HG03442 (cell line): ENCODE results near the gene RABGAP1L.
"Not testable (repeated sequence)": the region's sequence is repeated elsewhere in the genome, so short reads cannot be mapped to it uniquely, and the experiment has no call there.

ENCODE experiments used
- ATAC-seq: cut with Tn5 transposase; IDR thresholded peaks from one replicate; pipeline ENCODE4 v1.9.1; 2021; ENCODE audit warnings: mild to moderate bottlenecking, moderate library complexity; ENCODE audit not compliant: unreplicated experiment

The RABGAP1L gene

DNA sequence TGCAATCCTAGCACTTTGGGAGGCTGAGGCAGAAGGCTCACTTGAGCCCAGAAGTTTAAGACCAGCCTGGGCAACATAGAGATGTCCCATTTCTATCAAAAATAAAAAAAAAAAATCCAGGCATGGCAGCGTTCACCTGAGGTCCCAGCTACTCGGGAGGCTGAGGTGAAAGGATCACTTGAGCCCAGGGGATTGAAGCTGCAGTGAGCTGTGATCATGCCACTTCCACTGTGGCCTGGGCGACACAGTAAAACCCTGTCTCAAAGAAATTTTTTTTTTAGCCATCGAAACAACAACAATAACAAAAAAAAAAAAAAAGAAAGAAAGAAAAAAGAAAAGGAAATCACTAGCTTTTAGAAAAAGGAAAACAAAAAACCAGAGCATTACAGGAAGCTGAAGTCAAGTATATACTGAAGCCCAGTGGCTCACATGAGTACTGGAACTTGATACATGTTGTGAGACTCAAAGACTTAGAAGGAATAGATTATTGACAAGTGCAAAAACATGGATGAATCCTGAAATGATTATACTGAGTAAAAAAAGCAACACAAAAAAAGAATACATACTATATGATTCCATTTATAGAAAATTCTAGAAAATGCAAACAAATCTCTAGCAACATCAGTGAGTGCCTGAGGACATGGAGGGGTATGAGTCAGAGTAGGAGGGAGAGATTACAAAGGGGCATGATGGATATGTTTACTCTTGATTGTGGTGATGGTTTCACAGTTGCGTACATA is 6.1 kb upstream of the RABGAP1L start:
- ATAC-seq, result peak; percentile 50

DNA sequence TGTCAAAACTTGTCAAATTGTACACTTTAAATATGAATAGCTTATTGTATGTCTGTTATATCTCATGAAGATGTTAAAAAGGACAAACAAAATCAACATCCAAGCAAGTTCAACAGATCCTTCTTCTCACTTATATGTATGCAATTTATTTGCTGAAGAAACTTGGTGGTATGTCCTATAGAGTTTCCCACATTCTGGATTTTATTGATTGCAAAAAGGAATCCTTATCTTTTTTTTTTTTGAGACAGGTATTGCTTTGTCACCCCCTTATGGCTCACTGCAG is 5.6 kb upstream of the RABGAP1L start:
- ATAC-seq, result no peak

GRCh38 chr1:174156437-174156836 is 2.9 kb upstream of the RABGAP1L start:
- no peak for ATAC-seq

- peak; percentile 46 for ATAC-seq
Measured at GRCh38 chr1:174157157-174157806, 2.0 kb upstream of the RABGAP1L start.

- no peak for ATAC-seq
Measured at GRCh38 chr1:174158767-174159251, 511 bp upstream of the RABGAP1L start.

GRCh38 chr1:174160109-174160473 is 771 bp downstream of the RABGAP1L start:
- ATAC-seq, result peak; percentile 11

DNA sequence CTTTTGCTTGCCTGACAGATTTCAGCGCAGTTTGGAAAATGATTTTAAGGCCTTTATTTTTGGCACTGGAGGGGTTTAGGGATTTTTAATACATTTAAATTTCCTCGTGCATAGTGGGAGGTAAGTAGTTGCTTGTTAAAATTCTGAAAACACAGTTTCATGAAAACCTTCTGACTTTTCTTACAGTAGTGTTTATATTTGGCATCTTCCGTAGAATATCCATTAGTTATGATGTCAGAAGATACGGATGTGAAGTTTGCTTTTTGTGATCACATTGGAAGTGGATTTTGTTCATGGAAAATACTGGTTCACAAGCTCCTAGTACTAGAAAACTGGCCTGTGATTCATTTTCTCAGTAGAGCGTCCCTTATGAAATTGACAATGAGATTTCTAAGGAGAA is 1.3 kb downstream of the RABGAP1L start:
- no peak for ATAC-seq

GRCh38 chr1:174161813-174162212 is 2.5 kb downstream of the RABGAP1L start:
- no peak for ATAC-seq

- ATAC-seq, result no peak
Measured at GRCh38 chr1:174164826-174165225, 5.5 kb downstream of the RABGAP1L start.

GRCh38 chr1:174165471-174166137 is 6.3 kb downstream of the RABGAP1L start:
- ATAC-seq, result no peak

GRCh38 chr1:174166530-174167264 is 7.4 kb downstream of the RABGAP1L start:
- ATAC-seq, result no peak

GRCh38 chr1:174167265-174167803 is 8.0 kb downstream of the RABGAP1L start:
- peak; percentile 34 for ATAC-seq

GRCh38 chr1:174169342-174169741 is 10.0 kb downstream of the RABGAP1L start:
- no peak for ATAC-seq

DNA sequence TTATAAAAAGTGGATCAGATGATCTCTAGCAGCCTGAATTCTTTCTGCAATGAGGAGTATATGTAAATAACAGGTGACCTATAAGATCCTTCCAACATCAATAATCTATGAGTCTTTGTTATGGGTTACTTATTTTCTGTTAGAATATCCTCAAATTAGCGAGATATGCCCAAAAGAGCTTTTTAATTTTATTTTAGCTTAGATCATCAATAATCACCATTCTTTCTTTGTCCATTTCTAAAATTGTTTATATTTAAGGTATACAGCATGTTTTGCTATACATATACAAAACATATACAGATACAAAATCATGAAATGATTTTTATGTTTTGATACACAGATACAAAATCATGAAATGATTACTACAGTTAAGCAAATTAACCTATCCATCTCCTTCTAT is 11.8 kb downstream of the RABGAP1L start:
- no peak for ATAC-seq

GRCh38 chr1:174174461-174175329 is 15.4 kb downstream of the RABGAP1L start:
- ATAC-seq, result peak; percentile 60

DNA sequence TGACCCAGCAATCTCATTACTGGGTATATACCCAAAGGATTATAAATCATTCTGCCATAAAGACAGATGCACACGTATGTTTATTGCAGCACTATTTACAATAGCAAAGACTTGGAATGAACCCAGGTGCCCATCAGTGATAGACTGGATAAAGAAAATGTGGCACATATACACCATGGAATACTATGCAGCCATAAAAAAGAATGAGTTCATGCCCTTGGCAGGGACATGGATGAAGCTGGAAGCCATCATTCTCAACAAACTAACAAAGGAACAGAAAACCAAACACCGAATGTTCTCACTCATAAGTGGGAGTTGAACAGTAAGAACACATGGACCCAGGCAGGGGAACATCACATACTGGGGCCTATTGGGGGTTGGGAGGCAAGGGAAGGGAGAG is 19.1 kb downstream of the RABGAP1L start:
- ATAC-seq, result not testable (repeated sequence)

DNA sequence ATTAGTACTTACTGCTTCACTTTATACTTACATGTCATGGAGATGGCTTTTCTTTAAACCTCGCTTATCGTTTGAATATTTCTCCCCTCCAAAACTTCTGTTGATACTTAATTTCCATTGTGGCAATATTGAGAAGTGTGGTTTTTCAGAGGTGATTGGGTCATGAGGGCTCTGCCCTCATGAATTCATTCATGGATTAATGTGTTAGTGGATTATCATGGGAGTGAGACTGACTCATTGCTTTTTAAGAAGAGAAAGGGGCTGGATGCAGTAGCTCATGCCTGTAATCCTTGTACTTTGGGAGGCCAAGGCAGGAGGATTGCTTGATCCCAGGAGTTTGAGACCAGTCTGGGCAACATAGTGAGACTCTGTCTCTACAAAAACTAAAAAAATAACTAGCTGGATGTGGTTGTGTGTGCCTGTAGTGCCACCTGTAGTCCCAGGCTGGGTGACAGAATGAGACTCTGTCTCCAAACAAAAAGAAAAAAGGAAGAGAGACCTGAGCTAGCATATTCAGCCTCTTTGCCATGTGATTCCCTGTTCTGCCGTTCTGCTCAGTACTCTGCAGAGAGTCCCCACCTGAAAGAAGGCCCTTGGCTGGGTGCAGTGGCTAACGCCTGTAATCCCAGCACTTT is 30.2 kb downstream of the RABGAP1L start:
- no peak for ATAC-seq

GRCh38 chr1:174190691-174191199 is 31.4 kb downstream of the RABGAP1L start:
- no peak for ATAC-seq

- ATAC-seq, result no peak
Measured at GRCh38 chr1:174191349-174191862, 32.1 kb downstream of the RABGAP1L start.
